ENCODE data around the gene SPATC1L.
"Not testable (repeated sequence)": the region's sequence is repeated elsewhere in the genome, so short reads cannot be mapped to it uniquely, and the experiment has no call there.

SPATC1L gene

GRCh38 chr21:46187814-46188213, 3.6 kb upstream of the SPATC1L start:
- no peak overlapping the region for H3K4me3 ChIP-seq (ENCODE audit: low read length)
- DNase-seq (ENCODE audit: low read depth, low spot score) = no peak

DNA sequence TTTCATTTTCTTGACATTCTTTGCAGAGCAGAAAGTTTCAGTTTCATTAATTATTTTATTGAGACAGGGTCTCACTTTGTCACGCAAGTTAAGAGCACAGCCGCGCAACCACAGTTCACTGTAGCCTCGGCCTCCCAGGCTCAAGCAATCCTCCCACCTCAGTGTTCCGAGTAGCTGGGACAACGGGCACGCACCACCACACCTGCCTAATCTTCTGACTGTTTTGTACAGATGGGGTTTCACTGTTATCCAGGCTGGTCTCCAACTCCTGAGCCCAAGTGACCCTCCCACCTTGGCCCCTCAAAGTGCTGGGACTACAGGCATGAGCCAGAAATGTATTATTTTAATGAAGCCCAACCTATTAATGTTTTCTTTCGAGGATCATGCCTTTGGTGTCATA, 3.0 kb upstream of the SPATC1L start:
- no peak for DNase-seq (ENCODE audit: low read depth, low spot score)

GRCh38 chr21:46185716-46186115, 1.5 kb upstream of the SPATC1L start:
- H3K4me3 ChIP-seq (ENCODE audit: low read length) = no peak overlapping the region
- DNase-seq (ENCODE audit: low read depth, low spot score) = no peak

More for the DNA sequence above, 3.0 kb upstream of the SPATC1L start:
- H3K4me3 ChIP-seq (ENCODE audit: low read length) = no peak overlapping the region

DNA sequence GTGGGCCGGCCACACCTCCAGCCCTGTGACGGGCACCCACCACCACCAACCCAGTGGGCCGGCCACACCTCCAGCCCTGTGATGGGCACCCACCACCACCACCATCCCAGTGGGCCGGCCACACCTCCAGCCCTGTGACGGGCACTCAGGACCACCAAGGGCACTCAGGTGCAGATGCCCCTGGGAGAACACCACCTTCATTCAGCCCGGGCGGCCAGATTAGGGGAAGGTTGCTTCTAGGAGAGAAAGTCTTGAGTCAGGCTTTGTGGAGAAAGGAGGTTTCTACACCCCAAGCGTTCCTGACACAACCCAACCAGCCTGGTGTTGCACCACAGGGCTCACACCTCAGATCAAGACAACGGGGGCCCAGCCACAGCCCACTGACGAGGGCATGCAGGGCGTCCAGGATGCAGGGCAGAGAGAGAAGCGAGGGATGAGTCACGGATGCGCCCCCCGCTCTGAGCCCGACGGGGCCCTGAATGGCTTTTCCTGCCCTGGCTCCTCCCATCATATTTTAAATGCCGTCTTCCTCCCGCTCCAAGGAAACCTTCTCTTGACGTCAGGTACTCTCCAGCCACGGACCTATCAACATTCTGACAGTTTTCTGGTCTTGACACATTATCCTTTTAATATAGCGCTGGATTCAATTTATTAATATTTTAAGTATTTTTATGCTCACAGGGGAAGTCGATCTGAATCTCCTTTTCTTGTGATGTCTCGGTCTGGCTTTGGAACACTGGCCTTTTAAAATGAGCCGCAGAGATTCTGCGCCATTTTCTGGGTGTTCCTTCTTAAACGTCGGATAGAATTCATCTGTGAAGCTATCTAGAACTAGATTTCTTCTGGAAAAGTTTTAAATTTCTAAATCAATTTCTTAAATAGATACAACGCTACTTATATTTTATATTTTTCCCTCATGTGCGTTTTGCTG, 631 bp upstream of the SPATC1L start:
- DNase-seq (ENCODE audit: low read depth, low spot score) = peak; percentile 87
- H3K4me3 ChIP-seq (ENCODE audit: low read length) = peak overlapping the region; percentile 93

- not testable (repeated sequence) for DNase-seq (ENCODE audit: low read depth, low spot score)
- H3K4me3 ChIP-seq (ENCODE audit: low read length) = peak overlapping the region; percentile 93
Measured at GRCh38 chr21:46183337-46183909, 836 bp downstream of the SPATC1L start.

DNA sequence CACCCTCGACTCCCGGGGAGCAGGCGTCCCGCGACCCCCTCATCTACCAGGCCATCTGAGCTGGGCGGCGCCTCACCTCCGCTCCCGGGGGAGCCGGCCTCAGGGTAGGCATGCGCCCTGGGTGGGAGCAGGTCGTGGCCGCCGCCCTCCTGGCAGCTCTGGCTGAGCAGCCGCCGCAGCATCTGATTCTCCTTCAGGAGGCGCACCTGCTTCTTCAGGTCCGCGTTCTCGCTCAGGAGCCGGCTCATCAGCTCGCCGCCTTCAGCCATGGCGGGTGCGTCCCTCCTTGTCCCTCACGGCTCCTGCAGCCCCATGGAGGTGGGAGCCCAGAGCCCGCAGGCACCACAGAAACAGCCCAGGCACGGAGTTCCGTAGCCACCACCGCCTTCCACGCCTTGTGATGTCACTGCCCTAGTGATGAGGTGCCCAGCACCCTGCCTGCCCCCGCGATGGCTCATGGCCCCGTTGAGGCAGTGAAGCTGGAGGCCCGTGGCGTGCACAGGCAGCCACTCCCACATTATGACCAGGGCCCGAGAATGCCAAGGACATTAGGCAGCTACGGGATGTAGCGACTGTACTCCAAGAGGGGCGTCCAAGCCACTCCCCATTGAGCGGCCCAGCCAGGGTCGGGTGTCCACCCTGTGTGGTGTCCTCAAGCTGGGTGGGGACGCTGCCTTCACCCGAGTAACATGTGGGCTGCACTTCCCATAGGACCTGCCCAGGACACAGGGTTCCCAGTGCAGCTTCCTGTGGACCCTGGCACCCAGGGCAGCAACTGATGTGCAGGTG, 1.5 kb downstream of the SPATC1L start:
- peak overlapping the region; percentile 7; the same call in 1 of the 2 replicates for H3K4me3 ChIP-seq (ENCODE audit: low read length)
- DNase-seq (ENCODE audit: low read depth, low spot score) = no peak

GRCh38 chr21:46181953-46182547, 2.2 kb downstream of the SPATC1L start:
- DNase-seq (ENCODE audit: low read depth, low spot score) = no peak
- H3K4me3 ChIP-seq (ENCODE audit: low read length) = no peak overlapping the region

GRCh38 chr21:46181436-46181835, 2.8 kb downstream of the SPATC1L start:
- H3K4me3 ChIP-seq (ENCODE audit: low read length) = no peak overlapping the region
- DNase-seq (ENCODE audit: low read depth, low spot score) = no peak

DNA sequence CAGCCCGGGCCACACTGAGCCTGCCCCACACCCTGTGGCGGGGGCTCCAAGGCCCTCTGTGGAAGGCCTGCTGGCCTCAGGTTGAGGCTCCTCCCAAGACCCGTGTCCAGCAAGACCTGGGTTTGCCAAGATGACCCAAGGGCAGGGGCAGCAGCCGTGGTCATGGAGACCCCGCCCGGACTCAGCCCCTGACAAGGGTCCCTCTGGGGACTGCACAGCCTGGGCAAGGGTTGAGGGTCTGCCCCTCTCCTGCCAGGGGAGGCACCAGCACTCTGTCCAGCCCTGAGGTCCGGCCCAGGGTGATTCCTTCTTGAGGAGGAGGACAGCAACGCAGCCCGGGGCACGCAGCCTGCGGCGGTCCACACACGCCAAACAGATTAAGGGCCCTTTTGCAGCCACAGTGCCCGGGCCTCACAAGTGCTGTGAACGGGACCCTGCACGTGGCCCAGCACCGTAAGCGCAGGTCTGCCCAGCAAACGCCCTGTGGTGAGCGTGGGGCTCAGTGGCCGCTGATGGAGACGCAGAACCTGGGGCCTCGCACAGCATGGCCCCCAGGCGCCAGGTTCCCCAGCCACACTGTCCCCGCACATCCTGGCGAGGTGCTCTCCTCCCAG, 3.4 kb downstream of the SPATC1L start:
- no peak for DNase-seq (ENCODE audit: low read depth, low spot score)
- no peak overlapping the region for H3K4me3 ChIP-seq (ENCODE audit: low read length)

- no peak overlapping the region for H3K4me3 ChIP-seq (ENCODE audit: low read length)
- DNase-seq (ENCODE audit: low read depth, low spot score) = no peak
Measured at GRCh38 chr21:46180079-46180722, 4.1 kb downstream of the SPATC1L start.

DNA sequence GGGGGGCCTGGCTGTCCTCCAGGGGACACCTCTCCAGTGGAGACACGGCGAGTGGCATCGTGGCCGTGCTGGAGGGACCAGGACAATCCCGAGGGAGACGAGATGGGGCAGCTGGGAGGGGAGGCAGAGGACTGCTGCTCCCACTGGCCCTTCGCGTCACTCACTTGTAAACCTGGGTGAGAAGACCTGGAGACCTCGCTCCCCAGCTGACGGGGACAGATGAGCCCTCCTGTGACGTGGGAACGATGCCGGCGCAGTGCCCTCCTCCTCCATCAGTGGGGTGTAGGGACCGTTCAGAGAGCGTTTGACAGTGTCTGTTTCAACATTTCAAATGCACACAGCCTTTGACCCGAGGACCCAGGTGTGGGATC, 4.6 kb downstream of the SPATC1L start:
- no peak overlapping the region for H3K4me3 ChIP-seq (ENCODE audit: low read length)

DNA sequence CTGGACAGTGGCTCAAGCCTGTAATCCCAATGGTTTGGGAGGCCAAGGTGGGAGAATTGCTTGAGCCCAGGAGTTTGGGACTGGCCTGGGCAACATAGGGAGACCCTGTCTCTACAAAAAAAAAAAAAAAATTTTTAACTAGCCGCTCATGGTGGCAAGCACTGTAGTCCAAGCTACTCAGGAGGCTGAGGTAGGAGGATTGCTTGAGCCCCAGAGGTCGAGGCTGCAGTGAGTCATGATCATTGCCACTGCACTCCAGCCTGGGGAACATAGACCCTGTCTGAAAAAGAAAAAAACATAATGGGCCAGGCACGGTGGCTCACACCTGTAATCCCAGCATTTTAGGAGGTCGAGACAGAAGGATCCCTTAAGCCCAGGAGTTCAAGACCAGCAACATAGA, 5.3 kb downstream of the SPATC1L start:
- H3K4me3 ChIP-seq (ENCODE audit: low read length) = no peak overlapping the region
- DNase-seq (ENCODE audit: low read depth, low spot score) = no peak

More for the DNA sequence above, 4.6 kb downstream of the SPATC1L start:
- DNase-seq (ENCODE audit: low read depth, low spot score) = no peak

DNA sequence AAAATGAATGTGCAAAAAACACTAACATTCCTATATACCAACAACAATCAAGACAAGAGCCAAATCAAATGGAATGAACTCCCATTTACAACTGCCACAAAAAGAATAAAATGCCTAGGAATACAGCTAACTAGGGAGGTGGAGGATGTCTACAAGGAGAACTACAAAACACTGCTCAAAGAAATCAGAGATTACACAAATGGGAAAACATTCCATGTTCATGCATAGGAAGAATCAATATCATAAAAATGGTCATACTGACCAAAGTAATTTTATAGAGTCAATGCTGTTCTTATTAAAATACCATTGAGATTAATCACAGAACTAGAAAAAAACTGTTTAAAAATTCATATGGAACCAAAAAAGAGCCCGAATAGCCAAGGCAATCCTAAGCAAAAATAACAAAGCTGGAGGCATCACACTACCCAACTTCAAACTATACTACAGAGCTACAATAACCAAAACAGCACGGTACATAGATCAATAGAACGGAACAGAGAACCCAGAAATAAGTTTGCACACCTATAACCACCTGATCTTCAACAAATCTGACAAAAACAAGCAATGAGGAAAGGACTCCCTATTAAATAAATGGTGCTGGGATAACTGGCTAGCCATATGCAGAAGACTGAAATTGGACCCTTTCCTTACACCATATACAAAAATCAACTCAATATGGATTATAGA, 7.7 kb downstream of the SPATC1L start:
- not testable (repeated sequence) for H3K4me3 ChIP-seq (ENCODE audit: low read length); DNase-seq (ENCODE audit: low read depth, low spot score)

DNA sequence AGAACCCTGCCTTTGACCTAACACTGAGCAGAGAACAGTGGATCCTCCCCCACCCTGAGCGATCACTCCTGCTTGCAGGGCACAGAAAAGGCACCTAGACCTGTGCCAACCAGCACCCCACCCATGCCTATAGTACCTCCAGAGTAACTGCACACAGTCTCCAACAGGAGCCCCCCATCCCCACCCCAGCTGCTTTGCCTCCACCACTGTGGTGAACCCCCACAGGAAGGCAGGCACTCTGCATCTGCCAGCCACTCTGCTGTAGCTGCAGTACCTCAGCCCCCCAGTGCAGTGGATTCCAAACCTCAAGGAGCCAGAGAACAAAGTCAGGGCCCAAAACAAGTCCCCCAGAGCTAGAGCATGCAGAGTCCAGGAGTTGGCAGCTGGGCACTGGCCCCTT, 10.7 kb downstream of the SPATC1L start:
- DNase-seq (ENCODE audit: low read depth, low spot score) = no peak
- no peak overlapping the region for H3K4me3 ChIP-seq (ENCODE audit: low read length)

DNA sequence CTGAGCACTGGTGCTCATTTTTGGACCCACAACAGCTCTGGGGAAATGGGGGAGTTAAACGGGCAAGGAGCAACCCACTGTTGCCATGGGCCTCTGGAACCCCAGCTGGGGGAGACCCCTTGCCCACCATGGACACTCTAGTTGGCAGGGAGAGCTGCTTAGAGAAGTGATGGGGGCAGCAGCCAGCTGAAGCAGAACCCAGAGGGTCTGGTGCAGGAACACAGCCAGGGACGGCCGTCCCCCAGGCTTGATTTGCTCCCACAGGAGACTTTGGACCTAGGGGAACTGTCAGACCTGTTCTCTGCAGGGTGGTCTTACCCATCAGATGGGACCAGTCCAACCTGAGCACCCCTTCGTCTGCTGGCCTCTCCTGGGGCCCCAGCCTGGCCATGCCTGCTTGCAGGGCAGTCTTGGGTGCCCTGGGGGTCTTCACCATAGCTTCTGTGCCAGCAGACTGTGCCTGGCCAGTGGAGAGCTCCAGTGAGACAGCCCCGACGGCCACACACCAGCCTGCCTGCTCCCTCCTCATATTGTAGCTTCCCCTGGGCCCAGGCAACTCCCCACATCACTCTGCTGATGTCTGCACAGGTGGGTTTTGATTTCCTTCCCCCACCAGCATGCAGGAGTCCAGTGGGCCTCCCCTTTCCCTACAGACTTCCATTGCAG, 11.3 kb downstream of the SPATC1L start:
- DNase-seq (ENCODE audit: low read depth, low spot score) = no peak
- H3K4me3 ChIP-seq (ENCODE audit: low read length) = no peak overlapping the region

DNA sequence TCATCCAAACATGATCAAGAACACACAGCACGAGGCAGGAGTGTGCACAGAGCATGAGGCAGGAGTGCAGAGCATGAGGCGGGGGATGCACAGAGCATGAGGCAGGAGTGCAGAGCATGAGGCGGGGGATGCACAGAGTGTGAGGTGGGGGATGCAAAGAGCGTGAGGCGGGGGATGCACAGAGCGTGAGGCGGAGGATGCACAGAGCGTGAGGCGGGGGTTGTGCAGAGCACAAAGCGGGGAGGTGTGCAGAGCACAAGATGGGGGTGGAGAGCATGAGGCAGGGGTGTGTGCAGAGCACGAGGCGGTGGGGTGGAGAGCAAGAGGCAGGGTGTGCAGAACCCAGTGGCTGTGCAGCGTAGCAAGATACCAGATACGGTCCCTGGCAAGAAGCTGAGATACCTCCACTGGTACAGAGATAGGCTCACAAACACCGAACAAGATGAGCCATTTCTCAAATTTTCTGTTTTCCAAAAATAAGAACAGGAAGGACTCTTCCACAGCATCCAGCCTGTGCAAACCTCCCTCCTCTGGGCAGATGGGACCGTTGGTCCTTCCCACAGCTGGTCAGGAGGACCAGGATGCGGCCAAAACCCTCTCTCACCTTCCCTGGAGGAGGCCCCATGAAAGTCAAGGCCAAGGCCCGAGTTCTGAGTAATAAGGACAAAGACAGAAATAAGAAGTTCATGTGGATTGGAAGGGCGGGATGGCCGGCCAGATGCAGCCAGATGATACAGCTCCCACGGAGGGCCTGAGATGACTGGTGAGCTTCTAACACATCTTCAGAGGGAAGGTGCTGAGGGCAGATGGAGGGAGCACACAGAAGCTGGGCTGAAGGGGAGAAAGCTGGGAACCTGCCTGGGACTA, 12.0 kb downstream of the SPATC1L start:
- DNase-seq (ENCODE audit: low read depth, low spot score) = no peak
- H3K4me3 ChIP-seq (ENCODE audit: low read length) = no peak overlapping the region

- no peak overlapping the region for H3K4me3 ChIP-seq (ENCODE audit: low read length)
- DNase-seq (ENCODE audit: low read depth, low spot score) = no peak
Measured at GRCh38 chr21:46171585-46171984, 12.7 kb downstream of the SPATC1L start.

All from Jurkat, Clone E6-1 (cell line).